Gastroesophageal sphincter (tissue), 4 donors: ENCODE results near the gene CLDN4. TPM values are rescaled to one million over a fixed set of nuclear protein-coding genes. Genes with fewer than 3 reads are reported as not detected.
A peak's percentile ranks its signal among the peaks of the same experiment; 100 is the strongest.
"Not testable (repeated sequence)": the region's sequence is repeated elsewhere in the genome, so short reads cannot be mapped to it uniquely, and the experiment has no call there.

Experiments used
- ATAC-seq: fragments of 150-250 bp; one replicate; pipeline ENCODE4 v1.9.1; 2016; ENCODE audit warnings: mild to moderate bottlenecking, moderate library complexity
- H3K27ac ChIP-seq, 4 donors: fragments of 200-600 bp; sonication (generic) in 3 of 4; 1 replicate in 3 of 4; 2 replicates in 1 of 4; pipeline ENCODE4 v1.5.1; 2016 to 2019
- H3K27me3 ChIP-seq: fragments of 200-600 bp; sonication (generic); one replicate; pipeline ENCODE4 v1.5.1; 2019
- H3K36me3 ChIP-seq, 2 donors: fragments of 200-600 bp; sonication (generic); one replicate each; pipeline ENCODE4 v1.5.1; 2019; ENCODE audit warnings: control low read depth in 1 of 2
- H3K4me1 ChIP-seq, 3 donors: fragments of 200-600 bp; sonication (generic); 1 replicate in 2 of 3; 2 replicates in 1 of 3; pipeline ENCODE4 v1.5.1; 2016 to 2019; ENCODE audit warnings: control low read depth in 2 of 3
- H3K4me3 ChIP-seq, 2 donors: fragments of 200-600 bp; sonication (generic); one replicate each; pipeline ENCODE4 v1.5.1; 2019; ENCODE audit warnings: mild to moderate bottlenecking in 1 of 2, moderate library complexity in 1 of 2
- H3K9me3 ChIP-seq, 3 donors: fragments of 200-600 bp; sonication (generic); one replicate each; pipeline ENCODE4 v1.5.1; 2017 to 2019; ENCODE audit warnings: control low read depth in 2 of 3
- EP300 ChIP-seq: sonication (generic); formaldehyde crosslinking; IDR thresholded peaks from one replicate; pipeline ENCODE4 v1.6.1; 2017; ENCODE audit warnings: antibody characterized with exemption, mild to moderate bottlenecking
- POLR2A ChIP-seq, 2 donors: fragments of 450-650 bp; IDR thresholded peaks; one replicate each; pipeline ENCODE4 v1.6.1; 2017; ENCODE audit warnings: antibody characterized with exemption in 2 of 2, mild to moderate bottlenecking in 2 of 2, moderate library complexity in 1 of 2
- POLR2AphosphoS5 ChIP-seq: sonication (generic); formaldehyde crosslinking; IDR thresholded peaks from one replicate; pipeline ENCODE4 v1.6.1; 2017; ENCODE audit warnings: antibody characterized with exemption
- WGBS, 2 donors: methylation state at CpG; one replicate each; pipeline ENCODE4 v1.1.5; 2018; ENCODE audit warnings: low coverage in 1 of 2; 5-methylcytosine and 5-hydroxymethylcytosine counted together
- total RNA-seq, 4 donors: library from RNA; depleted of rRNA; stranded (reverse); fragments of >200 nt; gene quantifications; one replicate each; pipeline ENCODE4 v1.1.0, GENCODE V29; 2016
- TF ChIP-seq, protein P1 (sequence below), 4 experiments: fragments of 200-600 bp in 2 of 4; fragments of 450-650 bp in 2 of 4; sonication (generic) in 1 of 4; IDR thresholded peaks; one replicate each; pipeline ENCODE4 v1.5.1; 2017 to 2019; ENCODE audit warnings: antibody characterized with exemption in 4 of 4, mild to moderate bottlenecking in 2 of 4, moderate library complexity in 2 of 4

Gene CLDN4, protein sequence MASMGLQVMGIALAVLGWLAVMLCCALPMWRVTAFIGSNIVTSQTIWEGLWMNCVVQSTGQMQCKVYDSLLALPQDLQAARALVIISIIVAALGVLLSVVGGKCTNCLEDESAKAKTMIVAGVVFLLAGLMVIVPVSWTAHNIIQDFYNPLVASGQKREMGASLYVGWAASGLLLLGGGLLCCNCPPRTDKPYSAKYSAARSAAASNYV
- total RNA-seq, result 10 to 100 TPM in 1 of 4 donors, under 1 TPM in 3; 0.54 to 16.8 (median 0.79) TPM

DNA sequence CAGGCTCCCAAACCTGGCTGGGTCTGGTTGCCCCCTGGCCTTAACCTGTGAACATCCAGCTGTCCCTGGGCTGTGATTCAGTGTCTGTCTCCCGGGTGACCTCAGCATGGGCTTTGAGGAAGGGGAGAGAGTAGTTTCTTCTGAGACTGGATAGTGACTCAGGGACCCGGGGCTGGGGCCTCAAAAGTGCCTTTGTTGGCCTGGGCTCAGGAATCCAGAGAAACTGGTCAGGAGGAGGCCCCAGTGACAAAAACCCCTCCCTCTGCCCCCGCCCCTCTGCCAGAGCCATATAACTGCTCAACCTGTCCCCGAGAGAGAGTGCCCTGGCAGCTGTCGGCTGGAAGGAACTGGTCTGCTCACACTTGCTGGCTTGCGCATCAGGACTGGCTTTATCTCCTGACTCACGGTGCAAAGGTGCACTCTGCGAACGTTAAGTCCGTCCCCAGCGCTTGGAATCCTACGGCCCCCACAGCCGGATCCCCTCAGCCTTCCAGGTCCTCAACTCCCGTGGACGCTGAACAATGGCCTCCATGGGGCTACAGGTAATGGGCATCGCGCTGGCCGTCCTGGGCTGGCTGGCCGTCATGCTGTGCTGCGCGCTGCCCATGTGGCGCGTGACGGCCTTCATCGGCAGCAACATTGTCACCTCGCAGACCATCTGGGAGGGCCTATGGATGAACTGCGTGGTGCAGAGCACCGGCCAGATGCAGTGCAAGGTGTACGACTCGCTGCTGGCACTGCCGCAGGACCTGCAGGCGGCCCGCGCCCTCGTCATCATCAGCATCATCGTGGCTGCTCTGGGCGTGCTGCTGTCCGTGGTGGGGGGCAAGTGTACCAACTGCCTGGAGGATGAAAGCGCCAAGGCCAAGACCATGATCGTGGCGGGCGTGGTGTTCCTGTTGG is at the start of gene CLDN4:
CLDN4 (plus strand) TSS at position 316 of the 903 bp plus-strand sequence; CDS start at position 522, 206 bp downstream.
- Histone ChIP-seq H3K9me3 (no peaks in the 10 kb centered on the region), H3K36me3 (no peaks in the 10 kb centered on the region), H3K4me1 (peaks cover 0 to 28% (median 11%) of the 10 kb centered on the region in 3 donors), H3K27ac (peak within 1 kb of the TSS in 1 of 4 donors; percentile 6), H3K27me3 (peaks cover 51% of the 10 kb centered on the region), H3K4me3 (no peak within 1 kb of the TSS)
- 50 to 63% methylated on average over 4 to 16 of the region's 42 CpGs for WGBS, 2 donors
- no peak for ATAC-seq
- no peak for TF ChIP-seq EP300
- TF ChIP-seq POLR2AphosphoS5, result no peak
- no peak for TF ChIP-seq POLR2A (IDR thresholded peaks at IDR 0.05)
- TF ChIP-seq, protein P1, sequence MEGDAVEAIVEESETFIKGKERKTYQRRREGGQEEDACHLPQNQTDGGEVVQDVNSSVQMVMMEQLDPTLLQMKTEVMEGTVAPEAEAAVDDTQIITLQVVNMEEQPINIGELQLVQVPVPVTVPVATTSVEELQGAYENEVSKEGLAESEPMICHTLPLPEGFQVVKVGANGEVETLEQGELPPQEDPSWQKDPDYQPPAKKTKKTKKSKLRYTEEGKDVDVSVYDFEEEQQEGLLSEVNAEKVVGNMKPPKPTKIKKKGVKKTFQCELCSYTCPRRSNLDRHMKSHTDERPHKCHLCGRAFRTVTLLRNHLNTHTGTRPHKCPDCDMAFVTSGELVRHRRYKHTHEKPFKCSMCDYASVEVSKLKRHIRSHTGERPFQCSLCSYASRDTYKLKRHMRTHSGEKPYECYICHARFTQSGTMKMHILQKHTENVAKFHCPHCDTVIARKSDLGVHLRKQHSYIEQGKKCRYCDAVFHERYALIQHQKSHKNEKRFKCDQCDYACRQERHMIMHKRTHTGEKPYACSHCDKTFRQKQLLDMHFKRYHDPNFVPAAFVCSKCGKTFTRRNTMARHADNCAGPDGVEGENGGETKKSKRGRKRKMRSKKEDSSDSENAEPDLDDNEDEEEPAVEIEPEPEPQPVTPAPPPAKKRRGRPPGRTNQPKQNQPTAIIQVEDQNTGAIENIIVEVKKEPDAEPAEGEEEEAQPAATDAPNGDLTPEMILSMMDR (IDR thresholded peaks at IDR 0.05), result no peak

DNA sequence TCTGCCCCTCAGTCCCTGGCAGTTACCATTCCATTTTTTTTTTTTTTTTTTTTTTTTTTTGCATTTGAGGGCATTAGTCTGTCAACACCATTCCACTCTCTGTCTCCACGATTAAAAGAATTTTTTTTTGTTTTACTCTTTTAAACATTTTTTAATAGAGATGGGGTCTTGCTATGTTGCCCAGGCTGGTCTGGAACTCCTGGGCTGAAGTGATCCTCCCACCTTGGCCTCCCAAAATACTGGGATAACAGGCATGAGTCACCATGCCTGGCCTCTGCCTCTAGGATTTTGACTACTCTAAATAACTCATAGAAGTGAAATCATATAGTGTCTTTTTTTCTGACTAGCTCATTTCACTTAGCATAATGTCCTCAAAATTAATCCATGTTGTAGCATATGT is 44.2 kb upstream of the CLDN4 start:
- no peak for ATAC-seq

DNA sequence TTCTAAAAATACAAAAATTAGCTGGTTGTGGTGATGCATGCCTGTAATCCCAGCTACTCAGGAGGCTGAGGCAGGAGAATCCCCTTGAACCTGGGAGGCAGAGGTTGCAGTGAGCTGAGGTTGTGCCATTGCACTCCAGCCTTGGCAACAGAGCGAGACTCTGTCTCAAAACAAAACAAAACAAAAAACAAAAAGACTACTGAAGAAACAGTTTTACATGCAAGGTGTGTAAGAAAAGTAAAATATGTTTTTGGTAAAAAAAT is 43.1 kb upstream of the CLDN4 start:
- H3K9me3 ChIP-seq, H3K27ac ChIP-seq, H3K27me3 ChIP-seq, H3K36me3 ChIP-seq, H3K4me3 ChIP-seq, H3K4me1 ChIP-seq, ATAC-seq: not testable (repeated sequence)
- WGBS, 2 donors, result no CpG with 5 or more reads among the region's 1 CpG

More for the DNA sequence above, 44.2 kb upstream of the CLDN4 start:
- H3K4me1 ChIP-seq, result no peaks in the 10 kb centered on the region
- no peak overlapping the region for H3K27ac ChIP-seq
- no peaks in the 10 kb centered on the region for H3K36me3 ChIP-seq
- H3K4me3 ChIP-seq, result no peak overlapping the region
- H3K27me3 ChIP-seq, result no peaks in the 10 kb centered on the region
- H3K9me3 ChIP-seq, result no peaks in the 10 kb centered on the region
- TF ChIP-seq EP300 (no peak), POLR2AphosphoS5 (no peak), POLR2A (IDR thresholded peaks at IDR 0.05) (no peak)
- TF ChIP-seq, protein P1 (IDR thresholded peaks at IDR 0.05), result no peak
- 75 to 83% methylated on average over 1 of the region's 1 CpG for WGBS, 2 donors

DNA sequence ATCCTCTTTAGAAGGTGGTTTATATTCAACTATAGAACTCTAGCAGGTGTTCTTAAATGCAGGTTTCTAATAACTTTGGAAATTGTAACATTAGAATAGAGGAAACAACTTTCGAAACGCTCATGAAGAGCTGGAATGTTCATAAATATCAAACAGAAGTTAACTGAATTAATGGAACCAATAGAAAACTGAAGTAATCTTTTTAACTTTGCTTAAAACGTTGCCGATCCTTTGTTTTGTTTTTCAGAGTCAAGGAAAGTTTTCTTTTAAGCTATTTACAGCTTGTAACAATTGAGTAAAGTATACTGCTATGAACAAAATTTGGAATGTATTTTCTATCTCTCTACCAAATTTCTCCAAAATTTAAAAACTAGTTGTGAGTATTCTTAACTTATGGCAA is 41.7 kb upstream of the CLDN4 start:
- 82 to 84% methylated on average over 4 of the region's 4 CpGs for WGBS, 2 donors
- no peaks in the 10 kb centered on the region for H3K4me1 ChIP-seq
- H3K9me3 ChIP-seq, result no peaks in the 10 kb centered on the region
- no peaks in the 10 kb centered on the region for H3K36me3 ChIP-seq
- H3K27ac ChIP-seq, result no peak overlapping the region
- no peak for ATAC-seq
- TF ChIP-seq POLR2A (IDR thresholded peaks at IDR 0.05), result no peak
- TF ChIP-seq, protein P1 (IDR thresholded peaks at IDR 0.05), result no peak
- TF ChIP-seq POLR2AphosphoS5, result no peak
- no peak for TF ChIP-seq EP300
- no peaks in the 10 kb centered on the region for H3K27me3 ChIP-seq
- H3K4me3 ChIP-seq, result no peak overlapping the region

DNA sequence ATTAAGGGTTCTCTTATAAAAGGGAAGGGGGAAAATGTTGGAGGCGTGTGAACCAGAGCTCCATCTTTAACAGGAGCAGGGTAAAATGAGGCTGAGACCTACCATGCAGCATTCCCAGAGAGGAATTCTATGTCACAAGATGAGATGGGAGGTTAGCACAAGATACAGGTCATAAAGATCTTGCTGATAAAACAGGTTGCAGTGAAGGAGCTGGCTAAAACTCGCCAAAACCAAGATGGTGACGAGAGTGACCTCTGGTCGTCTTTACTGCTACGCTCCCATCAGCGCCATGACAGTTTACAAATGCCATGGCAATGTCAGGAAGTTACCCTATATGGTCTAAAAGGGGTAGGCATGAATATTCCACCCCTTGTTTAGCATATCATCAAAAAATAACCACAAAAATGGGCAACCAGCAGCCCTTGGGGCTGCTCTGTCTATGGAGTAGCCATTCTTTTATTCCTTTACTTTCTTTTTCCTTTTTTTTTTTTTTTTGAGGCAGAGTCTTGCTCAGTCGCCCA is 39.6 kb upstream of the CLDN4 start:
- not testable (repeated sequence) for H3K9me3 ChIP-seq, H3K36me3 ChIP-seq, H3K4me1 ChIP-seq, ATAC-seq, H3K27ac ChIP-seq, H3K4me3 ChIP-seq, H3K27me3 ChIP-seq
- WGBS, 2 donors, result 95 to 97% methylated on average over 4 to 6 of the region's 7 CpGs

DNA sequence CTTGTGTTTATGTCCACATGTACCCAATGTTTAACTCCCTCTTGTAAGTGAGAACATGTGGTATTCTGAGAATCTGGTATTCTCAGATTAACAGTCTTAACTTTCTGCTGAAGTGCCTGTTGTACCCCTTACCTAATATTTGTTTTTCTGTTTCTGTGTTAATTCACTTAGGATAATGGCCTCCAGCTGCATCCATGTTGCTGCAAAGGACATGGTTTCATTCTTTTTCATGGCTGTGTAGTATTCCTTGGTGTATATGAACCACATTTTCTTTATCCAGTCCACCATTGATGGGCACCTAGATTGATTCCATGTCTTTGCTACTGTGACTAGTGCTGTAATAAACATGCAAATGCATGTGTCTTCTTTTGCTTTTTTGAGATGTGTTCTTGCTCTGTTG is 35.6 kb upstream of the CLDN4 start:
- H3K36me3 ChIP-seq, H3K4me1 ChIP-seq, H3K27me3 ChIP-seq, ATAC-seq, H3K9me3 ChIP-seq, H3K27ac ChIP-seq, H3K4me3 ChIP-seq: not testable (repeated sequence)

DNA sequence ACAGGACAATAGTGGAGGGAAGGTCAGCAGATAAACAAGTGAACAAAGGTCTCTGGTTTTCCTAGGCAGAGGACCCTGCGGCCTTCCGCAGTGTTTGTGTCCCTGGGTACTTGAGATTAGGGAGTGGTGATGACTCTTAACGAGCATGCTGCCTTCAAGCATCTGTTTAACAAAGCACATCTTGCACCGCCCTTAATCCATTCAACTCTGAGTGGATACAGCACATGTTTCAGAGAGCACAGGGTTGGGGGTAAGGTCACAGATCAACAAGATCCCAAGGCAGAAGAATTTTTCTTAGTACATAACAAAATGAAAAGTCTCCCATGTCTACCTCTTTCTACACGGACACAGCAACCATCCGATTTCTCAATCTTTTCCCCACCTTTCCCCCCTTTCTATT is 34.1 kb upstream of the CLDN4 start:
- 79% methylated on average over 2 of the region's 6 CpGs; no CpG with 5 or more reads in 1 of the 2 donors for WGBS, 2 donors
- ATAC-seq, result not testable (repeated sequence)

DNA sequence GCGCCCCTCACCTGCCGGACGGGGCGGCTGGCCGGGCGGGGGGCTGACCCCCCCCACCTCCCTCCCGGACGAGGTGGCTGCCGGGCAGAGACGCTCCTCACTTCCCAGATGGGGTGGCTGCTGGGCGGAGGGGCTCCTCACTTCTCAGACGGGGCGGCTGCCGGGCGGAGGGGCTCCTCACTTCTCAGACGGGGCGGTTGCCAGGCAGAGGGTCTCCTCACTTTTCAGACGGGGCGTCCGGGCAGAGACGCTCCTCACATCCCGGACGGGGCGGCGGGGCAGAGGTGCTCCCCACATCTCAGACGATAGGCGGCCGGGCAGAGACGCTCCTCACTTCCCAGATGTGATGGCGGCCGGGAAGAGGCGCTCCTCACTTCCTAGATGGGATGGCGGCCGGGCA is 33.6 kb upstream of the CLDN4 start:
- H3K27ac ChIP-seq, H3K4me1 ChIP-seq, H3K9me3 ChIP-seq, H3K27me3 ChIP-seq, ATAC-seq, H3K4me3 ChIP-seq, H3K36me3 ChIP-seq: not testable (repeated sequence)
- no CpG with 5 or more reads among the region's 34 CpGs for WGBS, 2 donors

More for the DNA sequence above, 34.1 kb upstream of the CLDN4 start:
- H3K36me3 ChIP-seq, H3K27ac ChIP-seq, H3K9me3 ChIP-seq, H3K4me1 ChIP-seq, H3K27me3 ChIP-seq, H3K4me3 ChIP-seq: not testable (repeated sequence)
